KG1 (cell line): ENCODE measurements around the gene CCL27.

ENCODE experiments used
- DNase-seq: peaks from one replicate; lab custom pipeline; 2025; lab: John Stamatoyannopoulos, UW

CCL27 gene, protein sequence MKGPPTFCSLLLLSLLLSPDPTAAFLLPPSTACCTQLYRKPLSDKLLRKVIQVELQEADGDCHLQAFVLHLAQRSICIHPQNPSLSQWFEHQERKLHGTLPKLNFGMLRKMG

GRCh38 chr9:34662526-34663302 lies at the start of gene CCL27:
Gene CCL27, minus strand, starts transcription at chr9:34662657. Its CDS starts 24 bp downstream, at chr9:34662633.
- no peak for DNase-seq

DNA sequence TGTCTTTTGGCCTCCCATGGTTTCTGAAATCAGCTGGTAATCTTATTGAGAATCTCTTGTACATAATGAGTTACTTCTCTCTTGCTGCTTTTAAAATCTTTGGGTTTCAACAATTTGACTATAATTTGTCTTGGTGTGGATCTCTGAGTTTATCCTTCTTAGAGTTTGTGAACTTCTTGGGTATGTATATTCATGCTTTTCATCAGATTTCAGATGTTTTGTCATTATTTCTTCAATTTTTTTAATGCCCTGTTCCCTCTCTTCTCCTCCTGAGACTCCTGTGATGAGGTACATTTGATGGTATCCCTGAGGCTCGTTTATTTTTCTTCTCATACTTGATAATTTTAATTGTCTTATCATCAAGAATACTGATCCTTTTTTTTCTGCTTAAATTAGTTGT lies 49.7 kb upstream of the CCL27 start:
- DNase-seq = no peak

DNA sequence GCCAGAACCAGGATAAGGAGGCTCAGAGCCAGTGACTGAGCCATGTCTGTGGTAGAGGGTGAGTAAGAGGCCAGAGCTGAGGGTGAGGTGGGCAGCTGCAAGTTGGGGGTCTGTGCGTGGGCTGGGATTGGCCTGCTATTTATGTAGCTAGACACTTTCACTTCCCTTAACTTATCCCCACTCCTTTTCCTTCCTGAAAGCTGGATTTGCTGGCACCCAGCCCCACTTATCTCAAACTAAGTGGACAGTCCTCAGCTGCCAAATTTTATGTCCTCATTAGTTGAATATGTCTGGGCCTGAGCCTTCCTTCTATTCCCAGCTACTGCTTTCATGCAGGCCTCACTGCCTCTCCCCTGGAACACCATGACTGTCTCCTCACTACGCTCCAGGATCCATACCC lies 47.6 kb upstream of the CCL27 start, which contains the start of gene CCL21:
TSS of gene CCL21 (minus strand) at position 114 of the 400 bp plus-strand sequence. CDS start at position 44, 70 bp downstream.
- no peak for DNase-seq

DNA sequence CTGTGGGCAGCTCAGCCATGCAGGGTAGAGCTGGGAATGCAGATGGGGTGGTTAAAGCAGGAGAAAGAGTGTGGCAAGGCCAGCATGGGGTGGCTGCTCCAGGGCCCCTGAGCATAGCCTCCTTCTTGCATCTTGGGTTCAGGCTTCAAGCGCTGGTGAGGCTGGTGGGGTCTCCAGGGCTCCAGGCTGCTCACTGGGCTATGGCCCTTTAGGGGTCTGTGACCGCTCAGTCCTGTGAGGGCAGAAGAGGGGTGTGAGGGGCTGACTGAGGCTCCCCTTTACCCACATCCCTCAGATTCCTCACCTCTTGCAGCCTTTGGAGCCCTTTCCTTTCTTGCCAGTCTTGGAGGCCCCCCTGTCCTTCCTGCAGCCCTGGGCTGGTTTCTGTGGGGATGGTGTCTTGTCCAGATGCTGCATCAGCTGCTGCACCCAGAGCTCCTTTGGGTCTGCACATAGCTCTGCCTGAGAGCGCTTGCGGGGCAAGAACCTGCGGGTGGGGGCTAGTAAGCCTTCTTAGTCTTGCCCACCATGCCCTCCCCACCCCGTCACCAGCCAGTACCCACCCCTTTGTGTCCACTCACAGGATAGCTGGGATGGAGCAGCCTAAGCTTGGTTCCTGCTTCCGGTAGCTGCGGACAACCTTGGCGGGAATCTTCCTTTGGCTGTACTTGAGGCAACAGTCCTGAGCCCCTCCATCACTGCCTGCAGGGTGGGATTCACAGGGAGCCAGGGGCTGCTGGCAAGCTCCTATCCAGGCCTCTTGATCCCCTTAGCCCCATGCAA lies 46.9 kb upstream of the CCL27 start:
- DNase-seq = no peak

DNA sequence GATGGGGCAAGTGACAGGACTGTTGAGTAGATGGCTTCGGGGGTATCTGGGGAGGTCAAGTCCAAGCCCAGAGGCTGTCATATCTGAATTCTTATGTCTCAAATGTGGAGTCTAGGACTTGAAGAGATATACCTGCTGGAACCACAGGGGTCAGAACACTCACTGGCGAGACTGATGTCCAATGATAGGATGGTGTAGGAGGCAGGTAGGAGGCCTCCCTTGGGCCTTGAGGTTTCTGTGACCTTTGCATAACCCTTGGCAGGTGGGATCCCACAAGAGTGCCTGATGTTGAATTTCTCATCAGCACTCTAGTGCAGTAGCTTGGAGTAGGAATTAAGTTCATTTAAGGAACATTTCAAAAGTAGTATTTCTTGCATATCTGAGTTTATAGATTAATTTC lies 44.7 kb upstream of the CCL27 start:
- DNase-seq = no peak

DNA sequence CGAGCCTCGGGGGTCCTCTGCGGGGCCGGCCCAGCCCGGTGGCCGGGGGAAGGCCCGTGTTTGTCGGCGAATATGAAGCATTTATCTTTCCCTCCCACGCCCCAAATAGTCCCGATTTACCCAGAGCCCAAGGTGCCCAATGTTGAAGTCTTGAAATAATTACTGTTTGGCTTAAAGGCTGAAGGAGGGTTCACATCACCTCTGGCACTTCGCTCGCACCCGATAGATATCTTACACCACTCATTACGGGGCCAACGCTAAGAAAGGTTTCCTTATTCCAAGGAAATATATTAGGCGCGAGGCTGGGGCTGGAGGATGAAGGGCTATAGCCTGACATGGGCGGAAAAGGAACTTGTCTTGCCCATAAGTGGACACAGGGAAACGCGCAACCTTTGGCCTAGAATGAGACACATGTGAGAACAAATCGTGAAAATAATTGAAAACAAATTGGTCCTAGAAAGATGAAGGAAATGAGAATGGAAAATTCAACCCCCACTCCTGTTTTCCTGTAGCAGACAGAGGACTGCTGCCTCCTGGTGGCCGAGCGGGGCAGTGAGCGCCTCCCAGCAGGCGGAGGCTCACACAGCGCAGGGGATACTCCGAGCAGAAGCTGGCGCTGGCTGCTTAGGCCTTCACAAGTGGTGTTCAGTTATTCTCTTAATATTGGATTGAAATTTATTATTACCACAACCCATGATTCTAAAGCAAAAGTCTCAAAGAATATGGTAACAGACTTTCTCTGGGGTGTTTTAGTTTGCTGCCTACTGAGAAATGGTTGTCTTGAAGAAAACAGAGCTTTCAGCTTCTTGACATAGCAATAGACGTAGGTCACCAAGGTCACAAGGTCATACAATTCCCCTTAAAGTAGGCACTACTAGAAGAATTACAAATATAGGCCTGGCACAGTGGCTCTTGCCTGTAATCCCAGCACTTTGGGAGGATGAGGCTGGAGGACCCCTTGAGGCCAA lies 39.6 kb upstream of the CCL27 start:
- peak; percentile 34 for DNase-seq

GRCh38 chr9:34701023-34701768 lies 38.7 kb upstream of the CCL27 start:
- no peak for DNase-seq

DNA sequence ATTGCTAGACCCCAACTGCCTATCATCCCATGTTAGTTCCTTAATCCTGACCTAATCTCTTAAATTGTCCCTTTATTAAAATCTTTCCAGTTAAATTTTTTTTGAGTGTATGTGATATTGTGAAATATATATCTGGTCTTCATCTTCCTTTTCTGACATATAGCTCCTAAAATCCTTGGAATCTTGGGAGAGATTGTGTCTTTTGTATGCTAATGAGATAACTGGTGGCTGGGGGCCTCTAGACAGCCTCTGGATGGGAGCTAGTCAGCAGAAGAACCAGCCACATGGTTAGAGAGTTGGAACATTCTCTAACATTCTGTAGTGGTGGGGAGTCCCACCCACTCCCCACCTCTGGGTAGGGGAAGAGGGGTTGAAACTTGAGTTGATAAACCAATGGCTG lies 32.4 kb upstream of the CCL27 start:
- DNase-seq = no peak

GRCh38 chr9:34693560-34693959 lies 31.1 kb upstream of the CCL27 start:
- no peak for DNase-seq

DNA sequence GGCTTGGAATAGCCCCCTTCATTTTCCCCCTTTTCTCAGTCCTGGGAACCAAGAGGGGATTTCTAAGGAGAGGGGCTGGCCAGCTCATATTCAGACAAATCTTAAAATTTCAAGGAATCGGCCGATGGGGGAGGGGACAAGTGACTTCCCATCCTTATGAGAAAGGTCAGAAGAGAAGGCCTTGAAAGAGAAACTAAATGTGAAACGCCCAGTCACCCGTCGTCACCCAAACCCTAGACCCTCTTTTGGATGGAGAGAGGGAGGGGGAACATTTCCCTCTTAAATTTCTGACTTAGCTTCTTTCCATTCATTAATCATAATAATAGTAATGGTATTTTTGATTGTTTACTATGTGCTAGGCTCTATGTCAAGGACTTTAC lies 29.5 kb upstream of the CCL27 start:
- no peak for DNase-seq

- no peak for DNase-seq
Measured at GRCh38 chr9:34690983-34691935, 28.8 kb upstream of the CCL27 start, which contains the start of gene CCL19. Gene CCL19, minus strand, starts transcription at chr9:34691276. Its CDS starts 137 bp downstream, at chr9:34691139.

DNA sequence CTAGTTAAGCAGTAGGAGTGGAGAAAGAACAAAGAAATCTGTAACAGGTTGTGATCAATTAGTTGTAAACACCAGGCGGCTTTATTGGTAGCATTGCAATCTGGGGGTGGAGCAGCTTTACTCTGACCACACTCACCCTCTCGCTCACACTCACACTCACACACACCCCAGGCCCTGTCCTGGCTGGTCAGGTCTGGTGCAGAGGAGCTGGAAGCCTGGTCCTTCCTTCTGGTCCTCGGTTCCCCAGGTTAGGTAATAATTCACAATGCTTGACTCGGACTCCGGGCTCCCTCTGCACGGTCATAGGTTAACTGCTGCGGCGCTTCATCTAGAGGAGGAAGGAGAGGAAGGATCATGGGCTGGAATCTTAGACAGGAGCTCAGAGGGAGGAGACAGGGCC lies 27.1 kb upstream of the CCL27 start:
- no peak for DNase-seq

DNA sequence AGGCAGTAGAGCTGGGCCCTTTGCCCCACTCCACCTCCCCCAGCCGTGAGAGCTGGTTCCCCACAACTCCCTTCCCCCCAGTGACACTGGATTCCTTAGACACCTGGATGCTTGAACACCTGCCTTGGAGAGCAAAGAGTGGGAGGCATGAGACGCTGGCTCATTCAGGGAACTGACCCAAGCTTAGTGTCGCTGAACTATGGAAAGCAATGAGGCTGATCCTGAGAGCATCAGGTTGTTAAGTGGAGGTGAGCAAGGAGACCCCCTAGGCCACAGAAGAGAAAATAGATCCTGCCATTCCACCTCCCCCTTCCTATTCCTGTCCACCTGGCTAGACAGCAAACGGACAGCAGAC lies 26.6 kb upstream of the CCL27 start:
- no peak for DNase-seq

- no peak for DNase-seq
Measured at GRCh38 chr9:34688329-34689115, 26.1 kb upstream of the CCL27 start.

GRCh38 chr9:34687276-34688030 lies 25.0 kb upstream of the CCL27 start:
- no peak for DNase-seq

- DNase-seq = no peak
Measured at GRCh38 chr9:34686732-34687131, 24.3 kb upstream of the CCL27 start.

- no peak for DNase-seq
Measured at GRCh38 chr9:34686231-34686630, 23.8 kb upstream of the CCL27 start.

- no peak for DNase-seq
Measured at GRCh38 chr9:34685591-34685990, 23.1 kb upstream of the CCL27 start.
